Measurements from ENCODE around the gene MOGAT1.

Gene MOGAT1

GRCh38 chr2:222671259-222672067 is at the start of gene MOGAT1:
MOGAT1 (plus strand) TSS chr2:222671658; CDS start chr2:222671786, 128 bp downstream.
- H3K4me3 ChIP-seq (ENCODE audit: low read depth, low read length): peak within 1 kb of the TSS; percentile 54
- no peak for TF ChIP-seq CTCF (conservative IDR thresholded peaks at IDR 0.05; ENCODE audit: low read depth, low read length)

GRCh38 chr2:222621893-222622292 is 49.6 kb upstream of the MOGAT1 start:
- H3K4me3 ChIP-seq (ENCODE audit: low read depth, low read length): no peak overlapping the region
- no peak for TF ChIP-seq CTCF (conservative IDR thresholded peaks at IDR 0.05; ENCODE audit: low read depth, low read length)
- no peak for DNase-seq (ENCODE audit: low read depth)

More at GRCh38 chr2:222671259-222672067, at the start of gene MOGAT1:
- no peak for DNase-seq (ENCODE audit: low read depth)

- TF ChIP-seq CTCF (conservative IDR thresholded peaks at IDR 0.05; ENCODE audit: low read depth, low read length): no peak
- H3K4me3 ChIP-seq (ENCODE audit: low read depth, low read length): no peak overlapping the region
- no peak for DNase-seq (ENCODE audit: low read depth)
Measured at GRCh38 chr2:222622910-222623309, 48.5 kb upstream of the MOGAT1 start.

GRCh38 chr2:222623756-222624309 is 47.6 kb upstream of the MOGAT1 start:
- H3K4me3 ChIP-seq (ENCODE audit: low read depth, low read length): no peak overlapping the region
- DNase-seq (ENCODE audit: low read depth): no peak
- TF ChIP-seq CTCF (conservative IDR thresholded peaks at IDR 0.05; ENCODE audit: low read depth, low read length): no peak

GRCh38 chr2:222627764-222628163 is 43.7 kb upstream of the MOGAT1 start:
- DNase-seq (ENCODE audit: low read depth): no peak
- TF ChIP-seq CTCF (conservative IDR thresholded peaks at IDR 0.05; ENCODE audit: low read depth, low read length): no peak
- no peak overlapping the region for H3K4me3 ChIP-seq (ENCODE audit: low read depth, low read length)

- no peak overlapping the region for H3K4me3 ChIP-seq (ENCODE audit: low read depth, low read length)
- no peak for TF ChIP-seq CTCF (conservative IDR thresholded peaks at IDR 0.05; ENCODE audit: low read depth, low read length)
- DNase-seq (ENCODE audit: low read depth): no peak
Measured at GRCh38 chr2:222635295-222635694, 36.2 kb upstream of the MOGAT1 start.

GRCh38 chr2:222637067-222637466 is 34.4 kb upstream of the MOGAT1 start:
- H3K4me3 ChIP-seq (ENCODE audit: low read depth, low read length): no peak overlapping the region
- no peak for TF ChIP-seq CTCF (conservative IDR thresholded peaks at IDR 0.05; ENCODE audit: low read depth, low read length)
- DNase-seq (ENCODE audit: low read depth): no peak

All from choroid plexus epithelial cell (primary cell).